ENCODE measurements around the gene DNAJB5. TPM values are rescaled to one million over a fixed set of nuclear protein-coding genes. Genes with fewer than 3 reads are reported as not detected.

Gene DNAJB5
- polyA plus RNA-seq, 1 experiment, result 5.1 TPM

DNA sequence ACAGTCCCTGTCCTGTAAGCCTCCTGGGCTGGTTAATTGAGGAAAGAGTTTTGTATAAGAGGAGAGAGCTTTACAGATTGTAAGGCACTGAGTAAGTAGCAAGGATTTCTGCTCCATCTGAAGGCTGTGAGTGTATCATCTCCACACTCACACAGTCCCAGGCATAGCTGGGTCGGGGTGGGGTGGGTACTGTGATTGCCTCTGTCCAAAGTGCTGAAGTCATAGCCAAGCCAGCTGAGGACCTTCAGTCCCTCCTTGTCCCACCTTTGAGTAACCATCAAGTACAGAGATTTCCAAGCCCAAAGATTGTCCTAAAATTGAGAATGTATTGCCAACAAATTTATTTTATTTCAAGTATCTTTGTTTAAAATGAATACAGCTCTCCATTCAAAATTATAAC, 5.5 kb upstream of the DNAJB5 start:
- TF ChIP-seq, protein P1, sequence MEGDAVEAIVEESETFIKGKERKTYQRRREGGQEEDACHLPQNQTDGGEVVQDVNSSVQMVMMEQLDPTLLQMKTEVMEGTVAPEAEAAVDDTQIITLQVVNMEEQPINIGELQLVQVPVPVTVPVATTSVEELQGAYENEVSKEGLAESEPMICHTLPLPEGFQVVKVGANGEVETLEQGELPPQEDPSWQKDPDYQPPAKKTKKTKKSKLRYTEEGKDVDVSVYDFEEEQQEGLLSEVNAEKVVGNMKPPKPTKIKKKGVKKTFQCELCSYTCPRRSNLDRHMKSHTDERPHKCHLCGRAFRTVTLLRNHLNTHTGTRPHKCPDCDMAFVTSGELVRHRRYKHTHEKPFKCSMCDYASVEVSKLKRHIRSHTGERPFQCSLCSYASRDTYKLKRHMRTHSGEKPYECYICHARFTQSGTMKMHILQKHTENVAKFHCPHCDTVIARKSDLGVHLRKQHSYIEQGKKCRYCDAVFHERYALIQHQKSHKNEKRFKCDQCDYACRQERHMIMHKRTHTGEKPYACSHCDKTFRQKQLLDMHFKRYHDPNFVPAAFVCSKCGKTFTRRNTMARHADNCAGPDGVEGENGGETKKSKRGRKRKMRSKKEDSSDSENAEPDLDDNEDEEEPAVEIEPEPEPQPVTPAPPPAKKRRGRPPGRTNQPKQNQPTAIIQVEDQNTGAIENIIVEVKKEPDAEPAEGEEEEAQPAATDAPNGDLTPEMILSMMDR (IDR thresholded peaks at IDR 0.05; ENCODE audit: low read depth, low read length), result no peak
- DNase-seq (ENCODE audit: low read depth, low spot score), result no peak

DNA sequence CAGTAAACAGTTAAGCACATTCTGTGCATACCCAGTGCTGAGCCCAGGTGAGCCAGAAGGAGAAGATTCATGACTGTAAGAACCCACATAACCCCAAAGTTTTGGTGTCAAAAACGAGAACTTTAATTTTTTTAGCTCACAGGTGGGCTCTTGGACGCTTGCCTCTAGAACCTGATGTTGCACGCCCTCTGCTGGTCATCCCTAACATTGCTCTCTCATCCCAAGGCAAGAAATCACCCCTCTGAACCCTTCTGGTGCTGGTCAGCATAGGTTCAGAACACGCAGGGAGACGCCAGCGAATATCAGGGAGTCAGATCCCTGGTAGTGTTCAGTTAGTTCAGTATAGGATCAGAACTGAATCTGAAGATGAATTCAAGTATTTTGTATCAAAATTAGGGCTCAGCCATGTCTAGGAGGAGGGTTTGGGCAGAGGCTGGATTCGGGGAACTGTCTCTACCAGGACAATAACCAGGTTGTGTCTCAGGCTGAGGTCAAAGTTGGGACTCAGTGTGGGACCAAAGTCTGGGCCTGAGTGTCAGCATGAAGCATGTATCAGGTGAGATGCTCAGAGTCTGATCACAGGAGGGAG, 4.1 kb upstream of the DNAJB5 start:
- Histone ChIP-seq H3K9me3 (ENCODE audit: control insufficient read depth, insufficient read depth, low read length) (no peaks in the 10 kb centered on the region), H3K4me3 (ENCODE audit: low read depth, low read length) (no peak overlapping the region), H3K27me3 (ENCODE audit: control insufficient read depth, insufficient read depth, low read length) (peaks cover 3% of the 10 kb centered on the region), H3K27ac (ENCODE audit: low read depth, low read length) (no peak overlapping the region)
- TF ChIP-seq, protein P1 (IDR thresholded peaks at IDR 0.05; ENCODE audit: low read depth, low read length), result peak; percentile 79
- POLR2A ChIA-PET, result no interaction called here
- CTCF ChIA-PET, result interaction anchor here (0.6 to 3.5 kb wide), 16 partner anchors 9 to 586 kb away, joined by 3 to 71 read pairs (median 4); partner anchors contain the start of gene PIGO
- no peak for DNase-seq (ENCODE audit: low read depth, low spot score)

More for the DNA sequence above, 5.5 kb upstream of the DNAJB5 start:
- ChIA-PET CTCF (interaction anchor here (0.7 to 3.5 kb wide), 6 partner anchors 8 to 223 kb away, joined by 3 to 71 read pairs (median 6); partner anchors contain the start of gene PIGO), POLR2A (no interaction called here)
- Histone ChIP-seq H3K4me3 (ENCODE audit: low read depth, low read length) (no peak overlapping the region), H3K27me3 (ENCODE audit: control insufficient read depth, insufficient read depth, low read length) (peaks cover 7% of the 10 kb centered on the region), H3K27ac (ENCODE audit: low read depth, low read length) (no peak overlapping the region), H3K9me3 (ENCODE audit: control insufficient read depth, insufficient read depth, low read length) (no peaks in the 10 kb centered on the region)

DNA sequence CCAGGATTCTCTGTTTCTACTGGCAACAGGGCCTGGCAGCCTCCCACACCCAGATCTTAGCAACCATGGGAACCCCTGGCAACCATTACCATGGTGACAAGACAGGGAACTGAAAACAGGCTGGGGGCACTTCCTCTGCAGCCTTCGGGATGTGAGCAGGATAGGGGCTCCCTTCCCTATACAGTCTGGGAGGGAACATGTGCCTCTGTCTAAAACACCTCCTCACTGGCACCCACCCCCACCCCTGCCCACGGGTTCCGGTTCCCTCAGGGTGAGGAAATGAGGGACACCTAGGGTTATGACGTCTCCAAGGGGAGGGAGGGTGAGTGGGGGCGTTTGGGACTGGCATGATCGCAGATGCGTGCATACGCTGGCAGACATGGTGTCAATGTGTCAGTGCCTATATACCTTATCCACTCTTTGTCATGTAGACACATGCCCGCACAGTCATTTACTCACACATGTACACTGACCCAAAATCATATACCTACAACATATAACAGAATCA, 3.0 kb upstream of the DNAJB5 start:
- POLR2A ChIA-PET, result no interaction called here
- DNase-seq (ENCODE audit: low read depth, low spot score), result no peak
- Histone ChIP-seq H3K9me3 (ENCODE audit: control insufficient read depth, insufficient read depth, low read length) (no peaks in the 10 kb centered on the region), H3K4me3 (ENCODE audit: low read depth, low read length) (no peak overlapping the region), H3K27ac (ENCODE audit: low read depth, low read length) (no peak overlapping the region), H3K27me3 (ENCODE audit: control insufficient read depth, insufficient read depth, low read length) (no peaks in the 10 kb centered on the region)
- CTCF ChIA-PET, result interaction anchor here (0.7 to 1.0 kb wide), 3 partner anchors 87 to 167 kb away, joined by 3 to 4 read pairs (median 3); no protein-coding TSS in a partner anchor
- TF ChIP-seq, protein P1 (IDR thresholded peaks at IDR 0.05; ENCODE audit: low read depth, low read length), result no peak

DNA sequence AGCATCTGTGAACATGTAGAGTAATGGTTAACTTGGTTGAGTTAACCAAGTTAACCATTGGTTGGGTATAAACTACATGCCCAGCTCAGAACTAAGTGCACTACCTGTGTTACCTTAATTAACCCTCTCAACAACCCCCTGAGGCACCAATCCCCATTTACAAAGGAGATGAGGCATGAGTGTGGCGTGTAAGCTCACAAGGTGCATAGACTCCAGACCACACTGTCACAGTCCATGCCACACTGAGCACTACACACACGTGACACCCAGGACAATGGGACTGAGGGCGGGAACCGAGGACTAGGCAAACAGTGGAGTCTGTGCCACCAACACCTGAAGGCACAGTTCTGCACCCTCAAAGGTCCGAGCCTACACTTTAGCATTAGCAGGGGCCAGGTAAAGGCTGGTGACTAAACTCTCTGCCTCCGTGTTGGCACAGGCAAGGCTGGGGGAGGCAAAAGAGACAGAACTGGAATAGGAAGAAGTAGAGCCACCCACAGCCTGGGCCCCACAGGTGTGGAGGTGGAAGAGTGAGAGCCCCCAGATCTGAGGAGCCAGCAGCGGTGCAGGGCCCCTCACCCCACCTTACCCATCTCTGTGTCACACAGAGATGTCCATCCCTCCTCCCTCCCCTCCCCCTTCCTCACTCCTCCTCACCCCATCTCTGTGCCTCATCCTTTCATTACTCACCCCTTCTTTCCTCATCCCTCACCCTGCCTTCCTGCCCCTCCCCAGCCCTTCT, 2.2 kb upstream of the DNAJB5 start:
- H3K4me3 ChIP-seq (ENCODE audit: low read depth, low read length), result no peak overlapping the region
- TF ChIP-seq, protein P1 (IDR thresholded peaks at IDR 0.05; ENCODE audit: low read depth, low read length), result no peak
- ChIA-PET CTCF (interaction anchor here (0.9 to 1.0 kb wide), 2 partner anchors 88 to 168 kb away, joined by 3 to 4 read pairs; no protein-coding TSS in a partner anchor), POLR2A (no interaction called here)
- H3K27ac ChIP-seq (ENCODE audit: low read depth, low read length), result no peak overlapping the region
- H3K9me3 ChIP-seq (ENCODE audit: control insufficient read depth, insufficient read depth, low read length), result no peaks in the 10 kb centered on the region
- no peaks in the 10 kb centered on the region for H3K27me3 ChIP-seq (ENCODE audit: control insufficient read depth, insufficient read depth, low read length)
- no peak for DNase-seq (ENCODE audit: low read depth, low spot score)

Data from AG04450 (cell line).